Endothelial cell of umbilical vein (primary cell): ENCODE data around the gene DIO3. TPM values are rescaled to one million over a fixed set of nuclear protein-coding genes. Genes with fewer than 3 reads are reported as not detected.

ENCODE experiments used
- BruUV-seq: library from RNA; stranded (reverse); fragments of 400-500 nt; replicated peaks from 2 replicates; lab custom pipeline; 2021; lab: Mats Ljungman, UMichigan
- CTCF ChIA-PET: fragments of 300-600, 350-600 bp; sonication (Branson Sonifier 250); formaldehyde crosslinking; loops from one replicate; lab custom pipeline; 2021; ENCODE audit warnings: antibody characterized with exemption, inconsistent platforms; lab: Charles Lee
- POLR2A ChIA-PET: fragments of 300-600, 350-600 bp; sonication (Branson Sonifier 250); formaldehyde crosslinking; loops from one replicate; lab custom pipeline; 2021; ENCODE audit warnings: antibody characterized with exemption, inconsistent platforms; lab: Charles Lee
- DNase-seq: peaks from one replicate; pipeline ENCODE4 v3.0.0-alpha.2; 2011; ENCODE audit warnings: low read depth, low spot score
- FAIRE-seq: peaks from 2 replicates; lab custom pipeline; 2011; peaks lifted over from hg19 to GRCh38; lab: Jason Lieb, UNC
- H2AFZ ChIP-seq: 2 replicates; pipeline ENCODE4 v1.6.0; 2012; ENCODE audit warnings: low read depth, low read length, control low read depth, inconsistent platforms
- H3K27ac ChIP-seq: 2 replicates; pipeline ENCODE4 v1.5.1; 2011; ENCODE audit warnings: low read depth, mild to moderate bottlenecking, control low read depth, low read length, moderate library complexity; ENCODE audit not compliant: insufficient read depth
- H3K27me3 ChIP-seq, 2 experiments: 2 replicates each; pipeline versions ENCODE4 v1.6.0 to v1.6.1; 2011; ENCODE audit warnings: low read length in 2 of 2, mixed read lengths in 1 of 2; ENCODE audit not compliant: control insufficient read depth in 2 of 2, insufficient read depth in 2 of 2
- H3K36me3 ChIP-seq, 2 experiments: 2 replicates in 1 of 2; 3 replicates in 1 of 2; pipeline ENCODE4 v1.5.1; 2011; ENCODE audit warnings: low read length in 2 of 2, mild to moderate bottlenecking in 1 of 2, moderate library complexity in 1 of 2; ENCODE audit not compliant: control insufficient read depth in 2 of 2, insufficient read depth in 2 of 2; ENCODE audit errors: extremely low read depth in 1 of 2
- H3K4me1 ChIP-seq: 3 replicates; pipeline ENCODE4 v1.5.1; 2011; ENCODE audit warnings: mild to moderate bottlenecking, low read length; ENCODE audit not compliant: control insufficient read depth, insufficient read depth; ENCODE audit errors: extremely low read depth
- H3K4me2 ChIP-seq: 2 replicates; pipeline ENCODE4 v1.6.1; 2011; ENCODE audit warnings: low read length, control low read depth, mixed read lengths; ENCODE audit not compliant: insufficient read depth
- H3K4me3 ChIP-seq, 3 experiments: fragments of 200-600 bp in 1 of 3; sonication (generic), shearing (Covaris generic) in 1 of 3; replicated peaks in 1 of 3; 2 replicates each; pipeline ENCODE4 v1.5.1; 2011 to 2016; ENCODE audit warnings: control low read depth in 3 of 3, low read length in 3 of 3, mild to moderate bottlenecking in 2 of 3, inconsistent platforms in 1 of 3, low read depth in 1 of 3, moderate library complexity in 1 of 3; ENCODE audit not compliant: insufficient read depth in 1 of 3
- H3K79me2 ChIP-seq: 2 replicates; pipeline ENCODE4 v1.6.0; 2012; ENCODE audit warnings: low read length, inconsistent platforms; ENCODE audit not compliant: control insufficient read depth, insufficient read depth
- H3K9ac ChIP-seq: replicated peaks from 2 replicates; pipeline ENCODE3; 2011; ENCODE audit warnings: low read length, control low read depth; ENCODE audit not compliant: insufficient read depth; ENCODE audit errors: extremely low read depth
- H3K9me1 ChIP-seq: replicated peaks from 3 replicates; pipeline ENCODE4 v1.6.0; 2011; ENCODE audit warnings: mild to moderate bottlenecking, low read length; ENCODE audit not compliant: control insufficient read depth, insufficient read depth; ENCODE audit errors: extremely low read depth
- H3K9me3 ChIP-seq: replicated peaks from 2 replicates; pipeline ENCODE4 v1.5.1; 2012; ENCODE audit warnings: low read length, inconsistent platforms; ENCODE audit not compliant: control insufficient read depth, insufficient read depth
- H4K20me1 ChIP-seq: replicated peaks from 2 replicates; pipeline ENCODE3; 2011; ENCODE audit warnings: mild to moderate bottlenecking, low read length; ENCODE audit not compliant: control insufficient read depth, insufficient read depth; ENCODE audit errors: extremely low read depth
- EZH2 ChIP-seq: IDR thresholded peaks from 2 replicates; pipeline ENCODE4 v1.6.1; 2012; ENCODE audit warnings: borderline replicate concordance, low read depth, mild to moderate bottlenecking, moderate library complexity, low read length, inconsistent platforms; ENCODE audit not compliant: severe bottlenecking
- FOS ChIP-seq: IDR thresholded peaks from 2 replicates; pipeline ENCODE4 v1.6.1; 2011; ENCODE audit warnings: mild to moderate bottlenecking, low read length, moderate library complexity, borderline replicate concordance; ENCODE audit not compliant: insufficient read depth
- GATA2 ChIP-seq: IDR thresholded peaks from 2 replicates; pipeline ENCODE4 v1.7.0; 2011; ENCODE audit warnings: low read depth, mild to moderate bottlenecking, moderate library complexity, mixed read lengths, low read length; ENCODE audit not compliant: insufficient read length, insufficient read depth
- JUN ChIP-seq: IDR thresholded peaks from 2 replicates; pipeline ENCODE4 v1.6.1; 2011; ENCODE audit warnings: borderline replicate concordance, low read depth; ENCODE audit not compliant: insufficient read length, insufficient read depth
- MYC ChIP-seq: IDR thresholded peaks from one replicate; pipeline ENCODE4 v1.6.1; 2011; ENCODE audit warnings: mild to moderate bottlenecking, low read depth, low read length
- POLR2A ChIP-seq: IDR thresholded peaks from 2 replicates; pipeline ENCODE4 v1.6.1; 2012; ENCODE audit warnings: low read depth, mild to moderate bottlenecking, control low read depth, low read length
- POLR2AphosphoS5 ChIP-seq: IDR thresholded peaks from 2 replicates; pipeline ENCODE4 v1.6.1; 2012; ENCODE audit warnings: low read depth, mild to moderate bottlenecking, control low read depth, low read length, moderate library complexity; ENCODE audit not compliant: insufficient read depth
- dilution Hi-C: fragments of 300-500 bp; cut with MboI; formaldehyde crosslinking; loops from one replicate; pipeline ENCODE4 v1.15.0; 2019; ENCODE audit warnings: low sequenced_read_pairs; ENCODE audit not compliant: extremely low pct_ligation_motif_present
- intact Hi-C: fragments of 100-400 bp; cut with micrococcal nuclease; formaldehyde crosslinking; loops from one replicate; pipeline ENCODE4 v1.10.0; 2022
- polyA plus RNA-seq, 4 experiments: library from polyadenylated mRNA; depleted of rRNA in 3 of 4; stranded (reverse) in 3 of 4; unstranded in 1 of 4; fragments of >200 nt; gene quantifications; 2 replicates each; pipeline versions ENCODE4 v1.2.1 to v1.2.3, GENCODE V29; 2011 to 2012; ENCODE audit warnings: missing spikeins in 1 of 4
- total RNA-seq: library from RNA; stranded (reverse); gene quantifications from 2 replicates; pipeline ENCODE4 v1.2.3, GENCODE V29; 2021
- TF ChIP-seq, protein P1 (sequence below): IDR thresholded peaks from 2 replicates; pipeline ENCODE4 v1.6.1; 2011; ENCODE audit not compliant: insufficient read depth, insufficient read length
- TF ChIP-seq, protein P2 (sequence below), 2 donors: IDR thresholded peaks; 1 replicate in 1 of 2; 2 replicates in 1 of 2; pipeline ENCODE4 v1.5.1; 2011; ENCODE audit warnings: low read length in 2 of 2, mild to moderate bottlenecking in 2 of 2, moderate library complexity in 2 of 2, control low read depth in 1 of 2, inconsistent platforms in 1 of 2, low read depth in 1 of 2; ENCODE audit not compliant: insufficient read depth in 1 of 2; ENCODE audit errors: extremely low read depth in 1 of 2

Gene DIO3
- total and polyA plus RNA-seq, 2 donors (not counting 3 experiments of a cell fraction or from before 2014, with no cell fraction given), result not detected

DNA sequence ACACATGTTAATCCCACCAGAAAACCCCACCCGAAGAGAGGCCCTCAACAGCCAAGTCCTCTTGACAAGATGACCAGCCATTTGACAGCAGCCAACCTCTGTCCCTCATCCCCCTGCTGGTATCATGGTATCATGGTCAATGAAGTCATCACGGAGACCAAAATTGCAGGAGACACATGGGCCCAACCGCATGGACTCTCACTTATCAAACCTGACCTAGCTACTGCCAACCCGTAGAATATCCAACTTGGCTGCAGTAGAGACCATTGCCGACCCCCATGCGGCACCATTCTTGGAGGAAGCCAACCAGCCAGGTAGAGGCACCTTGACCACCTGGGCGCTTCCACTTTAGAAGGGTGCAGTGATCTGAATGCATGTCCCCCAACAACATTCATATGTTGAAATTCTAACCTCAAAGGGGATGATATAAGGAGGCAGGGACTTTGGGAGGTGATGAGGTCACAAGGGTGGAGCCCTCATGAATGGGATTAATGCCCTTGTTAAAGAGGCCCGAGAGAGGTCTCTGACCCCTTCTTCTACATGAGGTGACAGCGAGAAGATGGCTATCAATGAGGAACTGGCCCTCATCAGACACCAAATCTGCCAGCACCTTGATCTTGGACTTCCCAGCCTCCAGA is 33.3 kb downstream of the DIO3 start:
- Histone ChIP-seq H3K9me3 (no peaks in the 10 kb centered on the region), H2AFZ (no peak overlapping the region), H3K9ac (no peak overlapping the region), H3K79me2 (no peaks in the 10 kb centered on the region), H3K27me3 (no peaks in the 10 kb centered on the region), H3K36me3 (no peaks in the 10 kb centered on the region), H3K9me1 (no peaks in the 10 kb centered on the region), H3K4me1 (no peaks in the 10 kb centered on the region), H3K4me2 (no peak overlapping the region), H4K20me1 (no peaks in the 10 kb centered on the region), H3K4me3 (no peak overlapping the region), H3K27ac (no peak overlapping the region)
- no TSS peak for BruUV-seq
- DNase-seq (no peak), FAIRE-seq (no peak)
- POLR2A ChIA-PET, result no interaction called here
- dilution Hi-C loops (no loop called here), intact Hi-C loops (no loop called here)
- CTCF ChIA-PET, result no interaction called here
- TF ChIP-seq MYC, result no peak
- no peak for TF ChIP-seq JUN
- no peak for TF ChIP-seq POLR2AphosphoS5
- TF ChIP-seq, protein P1, sequence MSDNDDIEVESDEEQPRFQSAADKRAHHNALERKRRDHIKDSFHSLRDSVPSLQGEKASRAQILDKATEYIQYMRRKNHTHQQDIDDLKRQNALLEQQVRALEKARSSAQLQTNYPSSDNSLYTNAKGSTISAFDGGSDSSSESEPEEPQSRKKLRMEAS, result no peak
- TF ChIP-seq FOS, result no peak
- TF ChIP-seq EZH2, result no peak
- TF ChIP-seq GATA2, result no peak

DNA sequence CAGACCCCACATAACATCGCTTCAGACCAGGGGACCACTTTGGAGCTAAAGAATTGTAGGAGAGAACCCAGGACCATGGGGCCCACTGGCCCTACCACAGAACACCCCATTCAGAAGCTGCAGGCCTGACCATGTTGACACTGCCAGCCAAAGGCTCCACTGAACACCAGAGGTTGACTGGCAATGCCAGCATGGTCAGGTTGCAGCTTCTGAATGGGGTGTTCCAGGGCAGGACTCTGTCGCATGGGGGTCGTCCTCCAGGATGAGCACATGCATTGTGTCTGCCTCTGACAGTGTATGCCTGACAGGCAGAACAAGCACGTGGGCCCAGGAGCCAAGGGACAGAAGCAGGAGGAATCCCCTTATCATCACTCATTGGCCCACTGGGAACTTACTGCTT is 34.1 kb downstream of the DIO3 start:
- Histone ChIP-seq H3K4me3 (no peak overlapping the region), H3K27me3 (no peaks in the 10 kb centered on the region), H2AFZ (no peak overlapping the region), H4K20me1 (no peaks in the 10 kb centered on the region), H3K36me3 (no peaks in the 10 kb centered on the region), H3K79me2 (no peaks in the 10 kb centered on the region), H3K27ac (no peak overlapping the region), H3K4me2 (no peak overlapping the region), H3K9me1 (no peaks in the 10 kb centered on the region), H3K9me3 (no peaks in the 10 kb centered on the region), H3K4me1 (no peaks in the 10 kb centered on the region), H3K9ac (no peak overlapping the region)
- FAIRE-seq, result no peak
- TF ChIP-seq POLR2A (no peak), MYC (no peak), POLR2AphosphoS5 (no peak), GATA2 (no peak), EZH2 (no peak), FOS (no peak), JUN (no peak)
- TF ChIP-seq, protein P1, result no peak
- TF ChIP-seq, protein P2, sequence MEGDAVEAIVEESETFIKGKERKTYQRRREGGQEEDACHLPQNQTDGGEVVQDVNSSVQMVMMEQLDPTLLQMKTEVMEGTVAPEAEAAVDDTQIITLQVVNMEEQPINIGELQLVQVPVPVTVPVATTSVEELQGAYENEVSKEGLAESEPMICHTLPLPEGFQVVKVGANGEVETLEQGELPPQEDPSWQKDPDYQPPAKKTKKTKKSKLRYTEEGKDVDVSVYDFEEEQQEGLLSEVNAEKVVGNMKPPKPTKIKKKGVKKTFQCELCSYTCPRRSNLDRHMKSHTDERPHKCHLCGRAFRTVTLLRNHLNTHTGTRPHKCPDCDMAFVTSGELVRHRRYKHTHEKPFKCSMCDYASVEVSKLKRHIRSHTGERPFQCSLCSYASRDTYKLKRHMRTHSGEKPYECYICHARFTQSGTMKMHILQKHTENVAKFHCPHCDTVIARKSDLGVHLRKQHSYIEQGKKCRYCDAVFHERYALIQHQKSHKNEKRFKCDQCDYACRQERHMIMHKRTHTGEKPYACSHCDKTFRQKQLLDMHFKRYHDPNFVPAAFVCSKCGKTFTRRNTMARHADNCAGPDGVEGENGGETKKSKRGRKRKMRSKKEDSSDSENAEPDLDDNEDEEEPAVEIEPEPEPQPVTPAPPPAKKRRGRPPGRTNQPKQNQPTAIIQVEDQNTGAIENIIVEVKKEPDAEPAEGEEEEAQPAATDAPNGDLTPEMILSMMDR (IDR thresholded peaks at IDR 0.05; ENCODE audit: extremely low read depth in 1 of 2, insufficient read depth in 1 of 2, low read depth in 1 of 2, low read length in 2 of 2), result no peak
- ChIA-PET CTCF (no interaction called here), POLR2A (no interaction called here)
- dilution Hi-C loops (no loop called here), intact Hi-C loops (no loop called here)
- BruUV-seq, result no TSS peak
- DNase-seq, result no peak
